Loucy (cell line): Measurements from ENCODE around the gene PHF10.

Experiments used
- H2AFZ ChIP-seq: fragments of 200-600 bp; sonication (generic); 2 replicates; pipeline ENCODE4 v1.6.0; 2016; ENCODE audit warnings: antibody characterized with exemption, mild to moderate bottlenecking, low read length, moderate library complexity
- H3F3A ChIP-seq: fragments of 200-600 bp; 2 replicates; pipeline ENCODE4 v1.6.0; 2016; ENCODE audit warnings: antibody characterized with exemption, low read depth, mild to moderate bottlenecking
- H3K27me3 ChIP-seq: fragments of 200-600 bp; sonication (generic); 2 replicates; pipeline ENCODE4 v1.6.1; 2014; ENCODE audit warnings: low read length, mild to moderate bottlenecking; ENCODE audit not compliant: insufficient read depth, poor library complexity, severe bottlenecking
- H3K36me3 ChIP-seq: fragments of 200-600 bp; sonication (generic); 2 replicates; pipeline ENCODE4 v1.6.1; 2016; ENCODE audit warnings: low read length; ENCODE audit not compliant: insufficient read depth
- H3K4me1 ChIP-seq: fragments of 200-600 bp; sonication (generic); 2 replicates; pipeline ENCODE4 v1.5.1; 2014; ENCODE audit warnings: low read length, mild to moderate bottlenecking; ENCODE audit not compliant: insufficient read depth, poor library complexity, severe bottlenecking
- H3K4me2 ChIP-seq: fragments of 200-600 bp; sonication (generic); 2 replicates; pipeline ENCODE4 v1.6.0; 2014; ENCODE audit warnings: antibody characterized with exemption, low read length, low read depth, mild to moderate bottlenecking; ENCODE audit not compliant: poor library complexity, severe bottlenecking
- H3K4me3 ChIP-seq: fragments of 200-600 bp; sonication (generic); 2 replicates; pipeline ENCODE4 v1.5.1; 2014; ENCODE audit warnings: low read length, mild to moderate bottlenecking, mixed read lengths; ENCODE audit not compliant: poor library complexity, severe bottlenecking
- H3K79me2 ChIP-seq: fragments of 200-600 bp; sonication (generic); 2 replicates; pipeline ENCODE4 v1.6.1; 2014; ENCODE audit warnings: low read length; ENCODE audit not compliant: insufficient read depth
- H3K9ac ChIP-seq: fragments of 200-600 bp; sonication (generic); 2 replicates; pipeline ENCODE4 v1.6.0; 2014; ENCODE audit warnings: mild to moderate bottlenecking, low read depth, low read length, moderate library complexity; ENCODE audit not compliant: poor library complexity, severe bottlenecking
- H3K9me2 ChIP-seq: fragments of 200-600 bp; sonication (generic); replicated peaks from 2 replicates; pipeline ENCODE4 v1.6.1; 2016; ENCODE audit warnings: low read depth, low read length, mixed read lengths
- H3K9me3 ChIP-seq: fragments of 200-600 bp; sonication (generic); 2 replicates; pipeline ENCODE4 v1.6.1; 2014; ENCODE audit warnings: mild to moderate bottlenecking, antibody characterized with exemption, low read length, low read depth; ENCODE audit not compliant: insufficient read depth
- H4K20me1 ChIP-seq: fragments of 200-600 bp; sonication (generic); 2 replicates; pipeline ENCODE4 v1.6.0; 2014; ENCODE audit warnings: antibody characterized with exemption, low read length, mild to moderate bottlenecking; ENCODE audit not compliant: insufficient read depth, poor library complexity, severe bottlenecking
- EZH2phosphoT487 ChIP-seq: fragments of 200-600 bp; IDR thresholded peaks from 2 replicates; pipeline ENCODE4 v1.6.1; 2018; ENCODE audit warnings: antibody characterized with exemption, mild to moderate bottlenecking, moderate library complexity, borderline replicate concordance
- TF ChIP-seq, protein P1 (sequence below): fragments of 200-600 bp; sonication (generic); conservative IDR thresholded peaks from 2 replicates; pipeline ENCODE4 v1.5.1; 2014; ENCODE audit warnings: mild to moderate bottlenecking, antibody characterized with exemption, low read length

Gene PHF10

GRCh38 chr6:169763881-169764280 is 39.6 kb upstream of the PHF10 start:
- H3K9me2 ChIP-seq: no peaks in the 10 kb centered on the region
- H3K36me3 ChIP-seq: no peaks in the 10 kb centered on the region
- H3K27me3 ChIP-seq: no peaks in the 10 kb centered on the region
- no peak overlapping the region for H3K9ac ChIP-seq
- no peak overlapping the region for H3K4me3 ChIP-seq
- no peaks in the 10 kb centered on the region for H3K4me1 ChIP-seq
- H3K4me2 ChIP-seq: no peak overlapping the region
- H4K20me1 ChIP-seq: no peaks in the 10 kb centered on the region
- H2AFZ ChIP-seq: no peak overlapping the region
- H3K9me3 ChIP-seq: no peaks in the 10 kb centered on the region
- no peaks in the 10 kb centered on the region for H3K79me2 ChIP-seq
- no peaks in the 10 kb centered on the region for H3F3A ChIP-seq
- TF ChIP-seq, protein P1, sequence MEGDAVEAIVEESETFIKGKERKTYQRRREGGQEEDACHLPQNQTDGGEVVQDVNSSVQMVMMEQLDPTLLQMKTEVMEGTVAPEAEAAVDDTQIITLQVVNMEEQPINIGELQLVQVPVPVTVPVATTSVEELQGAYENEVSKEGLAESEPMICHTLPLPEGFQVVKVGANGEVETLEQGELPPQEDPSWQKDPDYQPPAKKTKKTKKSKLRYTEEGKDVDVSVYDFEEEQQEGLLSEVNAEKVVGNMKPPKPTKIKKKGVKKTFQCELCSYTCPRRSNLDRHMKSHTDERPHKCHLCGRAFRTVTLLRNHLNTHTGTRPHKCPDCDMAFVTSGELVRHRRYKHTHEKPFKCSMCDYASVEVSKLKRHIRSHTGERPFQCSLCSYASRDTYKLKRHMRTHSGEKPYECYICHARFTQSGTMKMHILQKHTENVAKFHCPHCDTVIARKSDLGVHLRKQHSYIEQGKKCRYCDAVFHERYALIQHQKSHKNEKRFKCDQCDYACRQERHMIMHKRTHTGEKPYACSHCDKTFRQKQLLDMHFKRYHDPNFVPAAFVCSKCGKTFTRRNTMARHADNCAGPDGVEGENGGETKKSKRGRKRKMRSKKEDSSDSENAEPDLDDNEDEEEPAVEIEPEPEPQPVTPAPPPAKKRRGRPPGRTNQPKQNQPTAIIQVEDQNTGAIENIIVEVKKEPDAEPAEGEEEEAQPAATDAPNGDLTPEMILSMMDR: no peak
- no peak for TF ChIP-seq EZH2phosphoT487

GRCh38 chr6:169763308-169763707 is 39.0 kb upstream of the PHF10 start:
- H3K36me3 ChIP-seq: no peaks in the 10 kb centered on the region

DNA sequence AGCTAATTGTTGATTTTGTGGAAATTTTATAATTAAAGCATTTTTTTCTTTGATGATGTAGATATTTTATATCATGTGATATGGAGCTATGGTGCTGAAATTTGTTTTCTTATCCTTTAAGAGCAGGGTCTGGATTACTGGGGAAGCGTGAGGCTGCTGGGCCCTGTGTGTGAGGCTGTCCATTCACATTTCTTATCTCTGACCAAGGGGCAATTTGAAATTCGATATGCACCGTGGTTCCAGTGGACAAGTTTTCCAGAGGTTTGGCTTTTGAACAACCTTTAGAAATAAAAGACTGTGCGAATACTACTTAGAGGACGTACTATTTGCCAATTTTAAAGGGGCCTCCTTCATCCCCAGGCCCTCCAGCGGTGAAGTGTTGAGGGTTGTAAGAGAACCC is 30.9 kb upstream of the PHF10 start:
- peaks cover 21% of the 10 kb centered on the region for H3K4me1 ChIP-seq
- H3F3A ChIP-seq: no peaks in the 10 kb centered on the region
- no peaks in the 10 kb centered on the region for H3K36me3 ChIP-seq
- no peaks in the 10 kb centered on the region for H3K9me3 ChIP-seq
- H4K20me1 ChIP-seq: no peaks in the 10 kb centered on the region
- H3K4me2 ChIP-seq: no peak overlapping the region
- no peaks in the 10 kb centered on the region for H3K27me3 ChIP-seq
- no peak overlapping the region for H3K4me3 ChIP-seq
- H3K79me2 ChIP-seq: peaks cover 27% of the 10 kb centered on the region
- no peak overlapping the region for H3K9ac ChIP-seq
- H3K9me2 ChIP-seq: no peaks in the 10 kb centered on the region
- no peak overlapping the region for H2AFZ ChIP-seq
- no peak for TF ChIP-seq EZH2phosphoT487
- TF ChIP-seq, protein P1: no peak

More at GRCh38 chr6:169763308-169763707, 39.0 kb upstream of the PHF10 start:
- no peaks in the 10 kb centered on the region for H3F3A ChIP-seq
- H3K4me3 ChIP-seq: no peak overlapping the region
- H4K20me1 ChIP-seq: no peaks in the 10 kb centered on the region
- no peaks in the 10 kb centered on the region for H3K79me2 ChIP-seq
- no peak overlapping the region for H3K9ac ChIP-seq
- no peak overlapping the region for H2AFZ ChIP-seq
- H3K4me1 ChIP-seq: no peaks in the 10 kb centered on the region
- H3K9me2 ChIP-seq: no peaks in the 10 kb centered on the region
- TF ChIP-seq, protein P1: no peak
- no peak for TF ChIP-seq EZH2phosphoT487
- H3K4me2 ChIP-seq: no peak overlapping the region
- no peaks in the 10 kb centered on the region for H3K27me3 ChIP-seq
- no peaks in the 10 kb centered on the region for H3K9me3 ChIP-seq
